ENCODE results near the gene B3GALT2. TPM values are rescaled to one million over a fixed set of nuclear protein-coding genes. Genes with fewer than 3 reads are reported as not detected.
"Not testable (repeated sequence)": the region's sequence is repeated elsewhere in the genome, so short reads cannot be mapped to it uniquely, and the experiment has no call there.

Gene B3GALT2
- total and polyA plus RNA-seq, 2 of the 13 experiments (the other 11 are each of a cell fraction or from before 2014, with no cell fraction given), result not detected

- no peak overlapping the region for H3K4me2 ChIP-seq (ENCODE audit: low read depth, low read length)
- no peaks in the 10 kb centered on the region for H3K79me2 ChIP-seq (ENCODE audit: insufficient read depth, low read length)
- DNase-seq (ENCODE audit: low spot score) (no peak), ATAC-seq (no peak), FAIRE-seq (no peak)
- H3K36me3 ChIP-seq (replicated peaks in 1 of 2; ENCODE audit: control insufficient read depth in 1 of 2, insufficient read depth in 2 of 2, low read length in 2 of 2), result peaks cover 0 to 22% of the 10 kb centered on the region in 2 experiments; a peak in 3 of 5 replicates
- no peak overlapping the region for H3K4me3 ChIP-seq (replicated peaks in 1 of 3; ENCODE audit: insufficient read depth in 1 of 3, low read depth in 2 of 3, low read length in 3 of 3)
- H3K27me3 ChIP-seq (ENCODE audit: control insufficient read depth in 1 of 2, insufficient read depth in 2 of 2, low read length in 2 of 2), result no peaks in the 10 kb centered on the region
- WGBS (ENCODE audit: low lambda C conversion rate), result 97% methylated on average over 1 of the region's 1 CpG
- no peaks in the 10 kb centered on the region for H4K20me1 ChIP-seq (ENCODE audit: insufficient read depth, low read length)
- in situ Hi-C loops (cut with HindIII; ENCODE audit: extremely low pct_ligation_motif_present, low pct_unique_long_range_greater_than_20kb), result no loop called here
- H2AFZ ChIP-seq (ENCODE audit: low read length), result no peak overlapping the region
- ChIA-PET POLR2A (no interaction called here), CTCF (ENCODE audit: low intra/inter-chr PET ratio, low total read pairs) (no interaction called here)
- intact Hi-C loops (cut with micrococcal nuclease; ENCODE audit: unreplicated experiment), result no loop called here
- no TSS peak for BruUV-seq (replicated peaks)
- H3K9ac ChIP-seq (ENCODE audit: insufficient read depth, low read depth, low read length), result no peak overlapping the region
- H3K9me3 ChIP-seq (ENCODE audit: low read length), result no peaks in the 10 kb centered on the region
- no peak overlapping the region for H3K27ac ChIP-seq (ENCODE audit: extremely low read length, insufficient read depth, low read length)
- TF ChIP-seq ZNF749 (CRISPR knock-in tag; IDR thresholded peaks at IDR 0.05; ENCODE audit: borderline replicate concordance) (no peak), SCMH1 (CRISPR knock-in tag; IDR thresholded peaks at IDR 0.05; ENCODE audit: borderline replicate concordance) (no peak), FOXA3 (CRISPR knock-in tag; IDR thresholded peaks at IDR 0.05) (no peak), SP1 (IDR thresholded peaks at IDR 0.05) (no peak), SP1 (CRISPR knock-in tag; IDR thresholded peaks at IDR 0.05) (no peak), ZNF687 (CRISPR knock-in tag; IDR thresholded peaks at IDR 0.05) (no peak)
- H3K4me1 ChIP-seq (ENCODE audit: insufficient read depth, low read length), result no peaks in the 10 kb centered on the region
Observed at GRCh38 chr1:193234530-193234929, 48.1 kb upstream of the B3GALT2 start.

- H3K27me3 ChIP-seq (ENCODE audit: control insufficient read depth in 1 of 2, insufficient read depth in 2 of 2, low read length in 2 of 2); H3K27ac ChIP-seq (ENCODE audit: extremely low read length, insufficient read depth, low read length); FAIRE-seq; in situ Hi-C loops (cut with HindIII; ENCODE audit: extremely low pct_ligation_motif_present, low pct_unique_long_range_greater_than_20kb); H4K20me1 ChIP-seq (ENCODE audit: insufficient read depth, low read length); H3K4me3 ChIP-seq (replicated peaks in 1 of 3; ENCODE audit: insufficient read depth in 1 of 3, low read depth in 2 of 3, low read length in 3 of 3); ATAC-seq; intact Hi-C loops (cut with micrococcal nuclease; ENCODE audit: unreplicated experiment); H3K4me2 ChIP-seq (ENCODE audit: low read depth, low read length); H3K79me2 ChIP-seq (ENCODE audit: insufficient read depth, low read length); BruUV-seq (replicated peaks); H3K4me1 ChIP-seq (ENCODE audit: insufficient read depth, low read length); DNase-seq (ENCODE audit: low spot score); H3K9me3 ChIP-seq (ENCODE audit: low read length); CTCF ChIA-PET (ENCODE audit: low intra/inter-chr PET ratio, low total read pairs); POLR2A ChIA-PET; H3K9ac ChIP-seq (ENCODE audit: insufficient read depth, low read depth, low read length); H2AFZ ChIP-seq (ENCODE audit: low read length): not testable (repeated sequence)
- H3K36me3 ChIP-seq (replicated peaks in 1 of 2; ENCODE audit: control insufficient read depth in 1 of 2, insufficient read depth in 2 of 2, low read length in 2 of 2), result peaks cover 0 to 13% of the 10 kb centered on the region in 2 experiments; a peak in 3 of 5 replicates
Observed at GRCh38 chr1:193231146-193231545, 44.7 kb upstream of the B3GALT2 start.

Measured in HepG2 (cell line).